Fibroblast of skin of left quadriceps (primary cell): Measurements from ENCODE around the gene WIPF1.
"Not testable (repeated sequence)": the region's sequence is repeated elsewhere in the genome, so short reads cannot be mapped to it uniquely, and the experiment has no call there.

Experiments used
- DNase-seq, 2 experiments: peaks; one replicate each; pipeline ENCODE4 v3.0.0-alpha.2; 2013; ENCODE audit warnings: low read depth in 2 of 2

The WIPF1 gene

GRCh38 chr2:174571669-174572323, 25.8 kb downstream of the WIPF1 start:
- DNase-seq: no peak

- no peak for DNase-seq
These were observed 27.2 kb downstream of the WIPF1 start for GRCh38 chr2:174570318-174570958.

- no peak for DNase-seq
These were observed 27.9 kb downstream of the WIPF1 start for GRCh38 chr2:174569678-174570077.

GRCh38 chr2:174568425-174568824, 29.2 kb downstream of the WIPF1 start:
- DNase-seq: no peak

GRCh38 chr2:174566871-174567270, 30.7 kb downstream of the WIPF1 start:
- DNase-seq: no peak

- no peak for DNase-seq
These were observed 33.9 kb downstream of the WIPF1 start for GRCh38 chr2:174563530-174564282.

GRCh38 chr2:174561972-174562370, 35.6 kb downstream of the WIPF1 start:
- DNase-seq: no peak

- no peak for DNase-seq
These were observed 36.2 kb downstream of the WIPF1 start for GRCh38 chr2:174561283-174561971.

- no peak for DNase-seq
These were observed 36.9 kb downstream of the WIPF1 start for GRCh38 chr2:174560737-174561136.

- DNase-seq: no peak
These were observed 41.6 kb downstream of the WIPF1 start for GRCh38 chr2:174555998-174556397.

- no peak for DNase-seq
These were observed 43.0 kb downstream of the WIPF1 start for GRCh38 chr2:174554529-174555150.

- DNase-seq: no peak
These were observed 43.7 kb downstream of the WIPF1 start for GRCh38 chr2:174553811-174554493.

GRCh38 chr2:174552880-174553279, 44.7 kb downstream of the WIPF1 start:
- no peak for DNase-seq

- DNase-seq: no peak
These were observed 45.9 kb downstream of the WIPF1 start for GRCh38 chr2:174551697-174552096.

GRCh38 chr2:174548646-174549045, 49.0 kb downstream of the WIPF1 start:
- DNase-seq: not testable (repeated sequence)

GRCh38 chr2:174548021-174548420, 49.6 kb downstream of the WIPF1 start:
- DNase-seq: not testable (repeated sequence)

- peak in 1 of 2 experiments; percentile 9 for DNase-seq
These were observed 50.8 kb downstream of the WIPF1 start for GRCh38 chr2:174546519-174547506.

GRCh38 chr2:174545240-174545639, 52.4 kb downstream of the WIPF1 start:
- no peak for DNase-seq

- no peak for DNase-seq
These were observed 52.8 kb downstream of the WIPF1 start for GRCh38 chr2:174544802-174545201.

- no peak for DNase-seq
These were observed 53.4 kb downstream of the WIPF1 start for GRCh38 chr2:174544156-174544555.
